ENCODE measurements around the gene PRDM5. TPM values are rescaled to one million over a fixed set of nuclear protein-coding genes. Genes with fewer than 3 reads are reported as not detected.

The PRDM5 gene
- 28.8 TPM for total RNA-seq

DNA sequence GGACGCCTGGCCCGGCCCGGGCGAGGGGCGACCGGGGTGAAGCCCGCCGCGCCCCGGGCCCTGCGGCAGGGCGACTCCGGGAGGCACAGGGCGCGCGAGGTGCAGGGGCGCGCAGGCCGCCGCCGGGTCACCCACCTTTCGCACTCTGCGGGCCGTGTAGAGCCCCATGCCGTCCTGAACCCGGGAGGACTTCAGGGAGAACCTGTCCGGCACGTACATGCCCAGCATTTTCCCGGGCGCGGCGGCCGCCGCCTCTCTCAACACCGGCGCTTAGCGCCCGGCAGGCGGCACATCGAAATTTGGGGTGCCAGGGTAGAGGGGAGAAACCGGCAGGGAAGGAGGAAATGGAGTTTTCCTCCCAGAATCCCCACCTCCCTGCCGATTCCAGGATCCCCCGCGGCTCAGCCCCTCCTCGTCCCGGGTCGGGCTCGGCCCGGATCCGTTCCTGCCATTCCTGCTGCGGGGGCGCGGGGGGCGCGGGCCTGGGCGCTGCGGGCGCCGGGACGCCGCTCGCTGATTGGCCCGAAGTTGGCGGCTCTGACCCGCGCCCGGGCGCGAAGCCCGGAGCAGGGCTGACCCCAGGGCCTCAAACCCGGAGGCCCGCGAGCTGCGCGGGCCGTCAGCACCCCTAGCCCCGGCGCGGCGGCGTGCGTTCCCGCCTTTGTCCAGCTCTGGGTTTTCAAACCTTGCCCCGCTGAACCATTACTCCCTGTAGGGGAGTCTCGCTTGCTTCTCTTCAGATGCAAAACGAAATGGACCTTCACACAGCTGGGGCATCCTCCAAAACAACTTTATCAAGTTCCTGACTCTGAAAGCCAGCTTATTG lies at the start of gene PRDM5:
Gene PRDM5 (minus strand): TSS at position 346 of the 826 bp plus-strand sequence. CDS start 118 bp downstream, at position 228.
- ATAC-seq, result peak; percentile 84
- peak; percentile 80 for DNase-seq (ENCODE audit: low spot score)
- intact Hi-C loops (cut with DNase I), result no loop called here

- ATAC-seq, result no peak
- intact Hi-C loops (cut with DNase I), result no loop called here
- DNase-seq (ENCODE audit: low spot score), result no peak
Measured at GRCh38 chr4:120971884-120972283, 49.4 kb upstream of the PRDM5 start.

GRCh38 chr4:120965938-120966337 lies 43.4 kb upstream of the PRDM5 start:
- ATAC-seq, result no peak
- no peak for DNase-seq (ENCODE audit: low spot score)
- intact Hi-C loops (cut with DNase I), result no loop called here

GRCh38 chr4:120964596-120964995 lies 42.1 kb upstream of the PRDM5 start:
- ATAC-seq (no peak), DNase-seq (ENCODE audit: low spot score) (no peak)
- intact Hi-C loops (cut with DNase I), result no loop called here

DNA sequence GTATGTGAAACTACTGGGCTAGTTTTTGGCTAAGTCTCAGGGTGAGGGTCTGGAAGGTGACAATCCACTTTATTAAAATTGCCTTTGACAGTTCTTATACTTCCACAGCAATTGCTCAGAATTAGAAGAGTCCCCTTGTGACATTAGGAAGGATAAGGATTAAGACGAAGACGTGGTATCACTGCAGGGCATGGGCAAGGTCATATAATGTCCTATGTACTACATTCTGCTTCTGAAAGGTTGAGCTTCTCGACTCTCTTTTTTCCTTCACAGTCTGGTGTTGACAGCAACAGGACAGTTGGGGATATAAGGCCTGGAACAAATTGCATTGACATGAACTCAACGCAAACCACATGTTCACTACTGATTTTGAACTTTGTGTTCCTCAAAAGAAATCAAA lies 40.9 kb upstream of the PRDM5 start:
- ATAC-seq (no peak), DNase-seq (ENCODE audit: low spot score) (no peak)
- intact Hi-C loops (cut with DNase I), result no loop called here

- no peak for DNase-seq (ENCODE audit: low spot score)
- ATAC-seq, result no peak
- intact Hi-C loops (cut with DNase I), result no loop called here
Measured at GRCh38 chr4:120960656-120961267, 38.2 kb upstream of the PRDM5 start.

GRCh38 chr4:120948382-120948781 lies 25.9 kb upstream of the PRDM5 start:
- ATAC-seq, result no peak
- no peak for DNase-seq (ENCODE audit: low spot score)
- intact Hi-C loops (cut with DNase I), result no loop called here

- ATAC-seq (no peak), DNase-seq (ENCODE audit: low spot score) (no peak)
- intact Hi-C loops (cut with DNase I), result no loop called here
Measured at GRCh38 chr4:120942776-120943175, 20.2 kb upstream of the PRDM5 start.

GRCh38 chr4:120940547-120940946 lies 18.0 kb upstream of the PRDM5 start:
- ATAC-seq (no peak), DNase-seq (ENCODE audit: low spot score) (no peak)
- intact Hi-C loops (cut with DNase I), result no loop called here

DNA sequence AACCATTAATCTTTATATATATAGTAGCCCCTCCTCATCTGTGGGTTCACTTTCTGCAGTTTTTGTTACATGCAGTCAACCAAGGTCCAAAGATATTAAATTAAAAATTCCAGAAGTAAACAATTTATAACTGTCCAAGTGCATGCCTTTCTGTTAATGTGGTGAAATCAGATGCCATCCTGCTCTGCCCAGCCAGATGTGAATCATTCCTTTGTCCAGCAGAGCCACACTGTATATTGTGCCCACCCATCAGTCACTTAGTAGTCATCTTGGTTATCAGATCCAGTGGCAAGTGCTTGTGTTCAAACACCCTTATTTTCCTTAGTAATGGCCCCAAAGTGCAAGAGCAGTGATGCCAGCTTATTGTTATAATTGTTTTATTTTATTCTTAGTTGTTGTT lies 17.2 kb upstream of the PRDM5 start:
- no peak for DNase-seq (ENCODE audit: low spot score)
- intact Hi-C loops (cut with DNase I), result no loop called here
- ATAC-seq, result no peak

- intact Hi-C loops (cut with DNase I), result no loop called here
- ATAC-seq, result no peak
- DNase-seq (ENCODE audit: low spot score), result no peak
Measured at GRCh38 chr4:120929847-120930246, 7.3 kb upstream of the PRDM5 start.

- DNase-seq (ENCODE audit: low spot score), result no peak
- intact Hi-C loops (cut with DNase I), result no loop called here
- ATAC-seq, result no peak
Measured at GRCh38 chr4:120927801-120928409, 5.4 kb upstream of the PRDM5 start.

- intact Hi-C loops (cut with DNase I), result no loop called here
- ATAC-seq (no peak), DNase-seq (ENCODE audit: low spot score) (no peak)
Measured at GRCh38 chr4:120926358-120927025, 4.0 kb upstream of the PRDM5 start.

- no peak for ATAC-seq
- no peak for DNase-seq (ENCODE audit: low spot score)
- intact Hi-C loops (cut with DNase I), result no loop called here
Measured at GRCh38 chr4:120924931-120925330, 2.4 kb upstream of the PRDM5 start.

DNA sequence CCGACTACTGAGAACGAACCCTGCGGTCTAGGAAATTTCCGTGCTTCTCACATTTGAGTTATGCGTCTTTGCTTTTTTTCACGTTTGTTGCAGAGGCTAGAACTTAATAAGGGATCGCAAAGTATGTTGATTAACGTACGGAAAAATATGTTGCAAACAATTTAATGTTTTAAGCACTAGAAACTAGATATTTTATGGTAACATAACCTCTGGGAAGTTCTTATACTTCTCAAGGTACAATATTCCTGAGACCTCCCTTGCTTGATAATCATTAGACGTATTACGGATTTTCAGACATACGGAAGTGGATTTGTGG lies 639 bp upstream of the PRDM5 start:
- intact Hi-C loops (cut with DNase I), result no loop called here
- no peak for ATAC-seq
- DNase-seq (ENCODE audit: low spot score), result no peak

DNA sequence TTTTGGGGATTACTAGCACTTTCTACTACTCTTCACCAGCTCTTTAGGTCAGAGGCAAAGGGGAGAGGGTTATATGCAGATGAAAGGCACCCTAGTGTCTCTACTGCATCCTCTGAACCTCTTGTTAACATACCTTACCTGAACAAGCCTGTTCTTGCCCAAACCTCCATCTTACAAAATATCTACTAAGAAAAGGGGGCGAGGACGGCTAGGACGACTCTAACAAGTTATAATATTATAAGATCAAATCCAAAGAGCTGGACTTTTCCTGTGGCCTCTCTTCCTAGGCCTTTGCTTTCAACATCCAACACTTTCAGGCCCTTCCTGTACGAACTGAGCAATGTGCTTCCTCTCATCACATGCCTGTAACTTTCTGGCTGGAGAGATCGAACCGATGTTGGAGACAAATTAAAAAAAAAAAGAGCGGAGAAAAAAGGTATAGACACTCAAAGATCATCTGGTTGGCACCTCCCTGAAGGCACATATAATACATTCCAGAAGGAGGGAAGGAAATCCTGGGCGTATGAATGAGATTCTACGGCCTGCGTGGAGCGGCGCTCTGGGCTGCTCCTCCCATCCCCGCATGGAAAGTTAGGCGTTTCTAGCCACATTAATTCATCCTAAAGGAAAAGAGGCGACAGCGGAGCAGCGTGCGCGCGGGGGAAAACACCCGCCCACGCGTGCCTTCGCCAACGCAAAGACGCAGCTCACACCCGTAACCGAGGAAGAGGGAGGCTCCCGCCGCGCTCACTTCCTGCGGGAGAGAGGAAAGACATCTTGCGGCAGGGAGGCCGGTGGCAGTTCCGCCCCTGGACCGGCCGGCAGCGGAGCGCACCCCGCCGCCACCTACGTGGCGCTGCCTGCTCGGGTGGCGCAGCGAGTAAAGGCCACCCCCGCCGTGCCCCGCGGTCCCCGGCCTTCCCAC lies 808 bp downstream of the PRDM5 start:
- intact Hi-C loops (cut with DNase I), result no loop called here
- DNase-seq (ENCODE audit: low spot score) (peak; percentile 84), ATAC-seq (peak; percentile 83)

- DNase-seq (ENCODE audit: low spot score) (no peak), ATAC-seq (no peak)
- intact Hi-C loops (cut with DNase I), result no loop called here
Measured at GRCh38 chr4:120920666-120921065, 1.9 kb downstream of the PRDM5 start.

DNA sequence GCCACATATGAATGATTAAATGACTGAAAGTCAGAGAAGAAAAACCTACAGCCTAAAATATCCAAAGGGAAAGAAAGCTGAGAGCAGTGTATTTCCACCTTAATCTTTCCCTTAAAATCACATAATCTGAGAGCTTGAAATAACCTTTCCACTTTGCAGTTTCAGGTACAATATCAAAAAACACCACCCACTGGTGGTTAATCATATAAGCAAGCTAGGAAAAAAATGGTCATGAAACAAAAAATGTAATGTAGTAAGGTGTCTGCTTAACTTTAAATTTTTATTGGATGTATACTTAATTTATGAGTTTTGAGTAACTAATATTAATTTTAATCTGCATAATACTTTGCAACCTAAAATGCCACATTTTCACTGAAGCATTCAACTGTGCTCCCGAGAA lies 3.2 kb downstream of the PRDM5 start:
- DNase-seq (ENCODE audit: low spot score) (no peak), ATAC-seq (no peak)
- intact Hi-C loops (cut with DNase I), result no loop called here

DNA sequence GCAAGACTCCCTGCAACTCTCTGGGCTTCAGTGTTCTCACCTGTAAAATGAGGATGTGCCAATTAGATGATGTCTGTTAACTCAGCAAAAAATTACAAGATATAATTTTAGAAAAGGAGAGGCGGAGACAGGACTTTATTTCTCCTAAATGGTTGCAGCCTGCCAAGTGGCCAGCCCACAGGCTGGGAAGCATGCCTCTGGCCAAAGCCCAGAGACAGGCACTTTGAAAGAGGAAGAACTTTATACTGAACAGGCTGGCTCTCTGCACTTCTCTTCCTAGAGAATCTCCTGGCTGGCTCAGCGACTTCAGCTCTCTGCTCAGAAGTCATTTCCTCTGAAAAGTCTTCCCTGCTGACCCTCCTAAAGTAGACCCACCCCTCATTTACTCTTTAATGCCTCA lies 3.7 kb downstream of the PRDM5 start:
- DNase-seq (ENCODE audit: low spot score) (peak; percentile 62), ATAC-seq (peak; percentile 55)
- intact Hi-C loops (cut with DNase I), result no loop called here
